ENCODE results near the gene C6orf132.
A peak's percentile ranks its signal among the peaks of the same experiment; 100 is the strongest.

The C6orf132 gene

DNA sequence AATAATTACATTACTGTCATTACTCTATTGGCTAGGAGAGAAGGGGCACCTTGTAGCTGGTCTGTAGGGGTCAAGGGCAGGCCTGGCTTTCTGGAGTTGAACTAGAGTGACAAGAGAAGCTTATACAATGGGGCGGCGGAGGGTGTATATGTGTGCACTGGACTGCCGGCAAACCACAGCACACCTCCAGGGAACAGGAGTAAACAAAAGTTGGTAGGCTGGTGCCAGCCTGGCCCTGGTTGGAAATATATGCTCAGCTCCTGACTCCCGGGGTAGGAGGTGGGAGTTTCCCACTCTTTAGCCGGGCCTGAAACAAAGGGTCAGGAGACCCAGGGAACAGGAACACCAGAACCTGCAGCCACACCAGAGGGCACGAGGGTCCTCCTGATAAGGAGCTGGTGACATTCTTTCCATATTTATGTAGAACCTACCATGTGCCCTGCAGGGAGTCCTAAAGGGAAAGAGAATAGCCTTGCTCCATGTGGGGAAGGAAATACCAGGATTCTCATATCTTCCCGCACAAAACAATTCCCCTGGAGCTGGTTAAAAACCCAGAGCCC, 5.1 kb downstream of the C6orf132 start:
- no peak overlapping the region for H3K27ac ChIP-seq
- no peak for TF ChIP-seq Cebpa-rat (IDR thresholded peaks at IDR 0.05)
- no peaks in the 10 kb centered on the region for H3K36me3 ChIP-seq
- H4K20me1 ChIP-seq = peaks cover 13% of the 10 kb centered on the region; the same call in 1 of the 2 replicates
- peaks cover 28% of the 10 kb centered on the region for H3K4me1 ChIP-seq
- H3K9me3 ChIP-seq = no peaks in the 10 kb centered on the region
- peaks cover 27% of the 10 kb centered on the region for H3K27me3 ChIP-seq
- no peak overlapping the region for H3K9ac ChIP-seq
- no peak overlapping the region for H3K4me3 ChIP-seq
- H3K4me2 ChIP-seq = peak overlapping the region; percentile 60

DNA sequence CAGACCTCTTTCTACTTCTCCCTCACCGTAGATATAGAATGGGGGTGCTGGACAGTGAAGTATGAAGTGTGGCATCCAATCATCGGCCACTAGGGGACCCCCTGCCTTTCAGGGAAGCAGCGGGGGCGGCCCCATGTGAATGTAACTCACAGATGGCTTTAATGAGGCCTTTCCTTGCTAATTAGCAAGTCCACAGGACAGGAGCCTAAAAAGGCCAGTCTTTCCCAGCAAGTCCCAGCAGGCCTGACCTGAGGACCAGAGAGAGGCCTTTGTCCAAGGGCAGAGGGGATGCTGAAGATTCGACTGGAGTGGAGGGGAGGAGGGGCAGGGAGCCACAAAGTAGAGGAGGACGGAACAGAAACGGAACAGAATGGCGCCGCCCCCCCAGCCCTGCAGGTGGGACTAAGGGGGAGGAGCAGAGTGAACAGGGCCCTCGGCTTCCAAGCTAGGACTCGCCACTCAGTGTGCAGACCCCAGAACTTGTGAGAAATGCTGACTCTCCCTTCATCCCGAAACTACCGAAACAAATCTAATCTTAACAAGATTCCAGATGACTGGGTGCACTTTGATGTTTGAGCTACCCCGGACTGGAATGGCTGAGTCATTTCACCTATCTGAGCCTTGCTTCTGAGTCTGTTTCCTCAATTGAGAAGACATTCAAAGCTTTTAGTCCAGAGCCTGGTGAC, 5.8 kb downstream of the C6orf132 start:
- H3K27ac ChIP-seq = peak overlapping the region; percentile 36; the same call in 1 of the 2 replicates
- H3K4me3 ChIP-seq = no peak overlapping the region
- H4K20me1 ChIP-seq = peaks cover 9% of the 10 kb centered on the region; the same call in 1 of the 2 replicates
- peak overlapping the region; percentile 60 for H3K4me2 ChIP-seq
- no peak overlapping the region for H3K9ac ChIP-seq
- H3K36me3 ChIP-seq = no peaks in the 10 kb centered on the region
- H3K4me1 ChIP-seq = peaks cover 23% of the 10 kb centered on the region
- H3K27me3 ChIP-seq = peaks cover 21% of the 10 kb centered on the region
- H3K9me3 ChIP-seq = no peaks in the 10 kb centered on the region
- no peak for TF ChIP-seq Cebpa-rat (IDR thresholded peaks at IDR 0.05)

DNA sequence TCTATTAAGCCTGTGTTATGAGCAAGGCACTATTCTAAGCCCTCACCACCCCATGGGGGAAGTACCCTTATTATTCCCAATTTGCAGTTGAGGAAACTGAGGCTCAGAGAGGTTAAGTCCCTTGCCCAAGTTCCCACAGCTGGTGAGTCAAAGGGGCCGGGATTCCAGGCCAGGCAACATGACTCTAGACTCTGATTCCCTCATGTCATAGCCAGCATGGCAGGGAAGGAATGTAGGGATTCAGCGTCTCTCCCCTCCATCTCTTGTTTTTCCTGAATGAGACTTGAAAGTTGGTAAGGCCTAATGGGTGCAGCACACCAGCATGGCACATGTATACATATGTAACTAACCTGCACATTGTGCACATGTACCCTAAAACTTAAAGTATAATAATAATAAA, 6.7 kb downstream of the C6orf132 start:
- H3K9me3 ChIP-seq = no peaks in the 10 kb centered on the region
- H4K20me1 ChIP-seq = 0 out of 2 replicates have a peak, but pooled peaks cover under 1% of the 10 kb centered on the region
- no peak overlapping the region for H3K4me3 ChIP-seq
- TF ChIP-seq Cebpa-rat (IDR thresholded peaks at IDR 0.05) = no peak
- H3K4me2 ChIP-seq = no peak overlapping the region
- peaks cover 23% of the 10 kb centered on the region for H3K4me1 ChIP-seq
- no peak overlapping the region for H3K9ac ChIP-seq
- no peak overlapping the region for H3K27ac ChIP-seq
- H3K36me3 ChIP-seq = no peaks in the 10 kb centered on the region
- H3K27me3 ChIP-seq = peaks cover 11% of the 10 kb centered on the region

DNA sequence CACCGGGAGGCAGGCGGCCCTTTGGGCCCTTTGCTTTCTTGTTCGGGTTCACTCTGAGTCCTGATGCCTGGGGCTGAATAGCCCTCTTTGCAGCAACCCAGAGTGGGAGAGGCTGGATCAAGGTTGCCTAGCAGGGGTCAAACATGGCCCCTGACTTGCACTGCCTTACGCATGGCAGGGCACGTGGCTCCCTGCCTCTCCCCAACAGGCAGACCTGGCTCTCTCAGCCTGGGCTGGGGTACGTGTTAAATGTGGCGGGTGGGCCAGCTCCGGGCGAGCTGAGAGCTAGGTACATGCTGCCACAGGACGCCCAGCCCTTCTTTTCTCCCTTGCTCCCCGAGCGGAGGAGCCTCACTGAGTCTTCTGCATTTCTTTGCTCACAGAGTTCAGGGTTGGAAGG, 7.3 kb downstream of the C6orf132 start:
- H3K27ac ChIP-seq = no peak overlapping the region
- no peak overlapping the region for H3K4me2 ChIP-seq
- no peaks in the 10 kb centered on the region for H4K20me1 ChIP-seq
- H3K9ac ChIP-seq = no peak overlapping the region
- no peak for TF ChIP-seq Cebpa-rat (IDR thresholded peaks at IDR 0.05)
- no peak overlapping the region for H3K4me3 ChIP-seq
- H3K27me3 ChIP-seq = peaks cover 6% of the 10 kb centered on the region; the same call in 1 of the 2 replicates
- no peaks in the 10 kb centered on the region for H3K9me3 ChIP-seq
- no peaks in the 10 kb centered on the region for H3K36me3 ChIP-seq
- peaks cover 18% of the 10 kb centered on the region for H3K4me1 ChIP-seq

DNA sequence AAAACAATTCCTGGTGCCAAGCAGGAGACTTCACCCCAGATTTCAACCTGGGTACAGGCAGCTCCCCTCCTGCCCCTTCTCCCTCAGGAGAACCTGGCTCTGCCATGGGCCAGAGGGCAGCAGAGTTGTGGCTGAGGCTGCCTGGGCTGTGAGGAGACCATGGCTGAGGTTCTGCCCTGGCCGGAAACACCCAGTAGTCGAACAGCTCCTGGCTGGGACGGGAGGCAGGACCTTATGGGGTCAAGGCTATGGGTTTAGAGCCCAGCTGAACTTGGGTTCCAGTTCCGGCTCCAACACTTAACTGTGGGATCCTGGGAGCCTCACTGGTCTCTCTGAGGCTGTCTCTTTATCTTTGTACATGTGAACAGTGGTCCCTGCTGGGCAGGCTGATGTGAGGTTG, 8.5 kb downstream of the C6orf132 start:
- Histone ChIP-seq H3K27ac (no peak overlapping the region), H3K9ac (no peak overlapping the region), H3K4me1 (peaks cover 12% of the 10 kb centered on the region), H3K4me2 (no peak overlapping the region), H4K20me1 (no peaks in the 10 kb centered on the region), H3K9me3 (no peaks in the 10 kb centered on the region), H3K4me3 (no peak overlapping the region), H3K27me3 (no peaks in the 10 kb centered on the region), H3K36me3 (no peaks in the 10 kb centered on the region)
- no peak for TF ChIP-seq Cebpa-rat (IDR thresholded peaks at IDR 0.05)

DNA sequence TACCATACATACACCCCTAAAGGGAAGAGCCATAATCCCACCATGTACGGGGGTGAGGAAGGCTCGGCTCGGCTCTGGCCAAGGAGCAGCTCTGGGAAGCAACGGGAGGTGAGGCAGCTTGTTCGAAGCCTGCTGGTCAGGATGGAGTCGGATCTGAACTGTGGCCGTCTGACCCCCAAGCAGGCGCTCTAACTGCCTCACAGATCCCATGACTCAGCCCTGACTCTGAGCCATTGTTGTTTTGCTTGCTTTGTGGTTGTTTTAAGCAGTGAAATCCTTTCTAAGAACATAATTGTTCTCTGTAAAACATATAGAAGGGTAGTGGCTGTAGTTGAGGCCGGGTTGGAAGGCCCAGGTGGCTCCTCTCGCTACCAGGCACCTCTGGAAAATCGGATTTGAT, 10.9 kb downstream of the C6orf132 start:
- no peaks in the 10 kb centered on the region for H4K20me1 ChIP-seq
- H3K4me3 ChIP-seq = no peak overlapping the region
- H3K27me3 ChIP-seq = no peaks in the 10 kb centered on the region
- no peak for TF ChIP-seq Cebpa-rat (IDR thresholded peaks at IDR 0.05)
- H3K9me3 ChIP-seq = no peaks in the 10 kb centered on the region
- H3K9ac ChIP-seq = no peak overlapping the region
- H3K27ac ChIP-seq = no peak overlapping the region
- H3K36me3 ChIP-seq = no peaks in the 10 kb centered on the region
- H3K4me2 ChIP-seq = no peak overlapping the region
- peaks cover 4% of the 10 kb centered on the region for H3K4me1 ChIP-seq

DNA sequence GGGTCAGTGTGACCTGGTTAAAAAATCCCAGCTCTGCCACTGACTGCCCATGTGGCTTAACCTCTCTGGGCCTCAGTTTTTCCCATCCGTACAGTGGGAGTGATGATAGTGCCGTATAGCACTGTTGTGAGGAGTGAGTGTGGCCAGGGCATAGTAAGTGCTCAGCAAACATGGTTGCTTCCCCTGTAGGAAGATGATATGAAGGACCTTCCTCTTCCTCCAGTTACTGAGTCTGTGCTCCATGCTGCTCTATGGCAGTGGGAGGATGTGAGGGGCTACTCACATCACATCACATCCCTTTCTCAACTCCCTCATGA, 13.1 kb downstream of the C6orf132 start:
- H3K4me3 ChIP-seq = no peak overlapping the region
- H3K9me3 ChIP-seq = no peaks in the 10 kb centered on the region
- TF ChIP-seq Cebpa-rat (IDR thresholded peaks at IDR 0.05) = no peak
- no peaks in the 10 kb centered on the region for H4K20me1 ChIP-seq
- peaks cover 4% of the 10 kb centered on the region; the same call in 1 of the 2 replicates for H3K4me1 ChIP-seq
- no peaks in the 10 kb centered on the region for H3K36me3 ChIP-seq
- no peak overlapping the region for H3K9ac ChIP-seq
- H3K27me3 ChIP-seq = no peaks in the 10 kb centered on the region
- H3K4me2 ChIP-seq = no peak overlapping the region
- no peak overlapping the region for H3K27ac ChIP-seq

DNA sequence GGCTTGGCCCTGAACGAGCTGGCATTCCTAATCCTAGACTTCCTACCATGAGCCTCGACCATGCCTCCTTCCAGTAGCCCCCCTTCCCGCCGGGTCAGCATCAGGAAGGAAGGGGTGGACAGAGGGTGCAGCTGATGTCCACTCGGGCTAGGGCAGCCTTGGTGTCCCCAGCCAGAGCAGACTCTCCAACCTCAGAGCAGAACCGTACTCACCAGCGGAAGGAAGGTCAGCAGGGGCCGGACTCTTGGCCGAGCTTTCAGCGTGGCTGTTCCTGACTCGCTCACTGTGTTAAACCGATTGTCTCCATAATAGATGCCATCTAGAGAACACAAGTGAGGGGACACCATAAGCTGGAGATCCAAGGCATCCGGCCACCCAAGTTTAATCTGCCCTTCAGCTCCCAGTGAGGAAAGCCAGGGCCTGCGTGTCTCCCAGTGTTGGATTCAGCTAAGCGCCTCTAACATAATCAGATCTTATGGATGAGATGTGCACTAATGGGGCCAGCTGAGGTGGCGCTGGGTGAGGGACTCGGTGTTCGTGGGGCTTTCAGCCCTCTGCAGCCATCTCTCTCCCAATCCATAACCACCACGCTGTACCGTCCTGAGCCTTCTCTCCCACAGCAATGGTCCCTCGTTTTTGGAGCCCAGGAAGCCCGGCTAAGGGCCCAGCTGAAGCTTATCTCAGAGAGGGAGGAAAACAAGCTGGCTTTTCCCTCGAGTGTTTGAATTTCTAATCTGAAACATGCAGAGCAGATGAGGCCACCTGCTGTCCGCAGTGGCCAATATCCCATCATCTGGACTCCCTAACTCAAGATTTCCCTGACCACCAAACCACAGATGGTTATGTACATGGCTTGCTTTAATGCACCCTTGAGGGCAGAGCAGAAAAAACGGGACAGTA, 13.7 kb downstream of the C6orf132 start:
- Histone ChIP-seq H3K4me3 (no peak overlapping the region), H3K27ac (no peak overlapping the region), H3K4me1 (peaks cover 4% of the 10 kb centered on the region; the same call in 1 of the 2 replicates), H3K9ac (no peak overlapping the region), H4K20me1 (no peaks in the 10 kb centered on the region), H3K4me2 (no peak overlapping the region), H3K9me3 (no peaks in the 10 kb centered on the region), H3K27me3 (no peaks in the 10 kb centered on the region), H3K36me3 (no peaks in the 10 kb centered on the region)
- TF ChIP-seq Cebpa-rat (IDR thresholded peaks at IDR 0.05) = no peak

DNA sequence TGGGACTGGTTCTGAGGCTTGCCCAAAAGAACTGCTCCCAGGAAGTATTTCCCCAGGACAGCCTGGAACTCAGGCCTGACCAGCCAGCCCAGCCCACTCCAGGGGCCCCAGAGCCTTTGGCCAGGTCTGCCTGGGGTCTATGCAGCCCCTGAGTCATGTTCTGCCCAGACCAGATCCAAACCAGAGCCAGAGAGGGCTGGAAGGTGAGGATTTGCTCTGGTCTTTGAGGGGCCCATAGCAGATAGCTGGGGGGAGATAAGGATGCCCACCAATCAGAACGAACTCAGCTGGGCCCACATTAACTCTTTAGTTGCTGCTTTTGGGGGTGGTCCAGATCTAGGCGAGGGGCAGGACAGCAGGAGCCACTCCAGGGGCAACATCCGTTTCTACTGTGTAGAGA, 16.8 kb downstream of the C6orf132 start:
- H3K27ac ChIP-seq = no peak overlapping the region
- no peak overlapping the region for H3K4me3 ChIP-seq
- no peaks in the 10 kb centered on the region for H3K36me3 ChIP-seq
- no peaks in the 10 kb centered on the region for H3K27me3 ChIP-seq
- H3K9ac ChIP-seq = no peak overlapping the region
- TF ChIP-seq Cebpa-rat (IDR thresholded peaks at IDR 0.05) = no peak
- H3K4me1 ChIP-seq = peaks cover 4% of the 10 kb centered on the region; the same call in 1 of the 2 replicates
- H4K20me1 ChIP-seq = no peaks in the 10 kb centered on the region
- no peak overlapping the region for H3K4me2 ChIP-seq
- no peaks in the 10 kb centered on the region for H3K9me3 ChIP-seq

DNA sequence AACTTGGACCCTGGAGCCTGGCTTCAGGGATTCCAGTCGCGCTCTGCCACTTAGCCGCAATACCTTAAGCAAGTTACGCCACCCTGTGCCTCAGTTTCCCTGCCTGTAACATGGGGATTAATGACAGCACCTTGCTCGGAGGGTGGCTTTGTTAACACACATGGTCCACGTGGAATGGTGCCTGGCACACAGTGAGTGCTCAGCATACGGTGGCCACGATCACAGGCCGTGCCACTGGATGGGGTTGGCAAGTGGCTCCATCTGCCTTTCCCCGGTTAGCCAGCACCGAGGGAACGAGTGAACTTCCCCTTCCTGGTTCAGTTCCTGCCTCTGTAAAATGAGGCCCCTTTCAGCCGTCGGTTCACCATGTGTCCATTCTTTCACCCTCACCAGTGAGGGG, 17.2 kb downstream of the C6orf132 start:
- Histone ChIP-seq H3K27me3 (no peaks in the 10 kb centered on the region), H3K4me1 (peaks cover 4% of the 10 kb centered on the region; the same call in 1 of the 2 replicates), H4K20me1 (no peaks in the 10 kb centered on the region), H3K4me3 (no peak overlapping the region), H3K36me3 (no peaks in the 10 kb centered on the region), H3K4me2 (no peak overlapping the region), H3K27ac (no peak overlapping the region), H3K9me3 (no peaks in the 10 kb centered on the region), H3K9ac (no peak overlapping the region)
- no peak for TF ChIP-seq Cebpa-rat (IDR thresholded peaks at IDR 0.05)

All from BLaER1 (cell line).